Adipose tissue (tissue), 3 donors: ENCODE data around the gene UBR4. TPM values are rescaled to one million over a fixed set of nuclear protein-coding genes. Genes with fewer than 3 reads are reported as not detected.

Experiments used
- polyA plus RNA-seq, 3 donors: library from polyadenylated mRNA; stranded (reverse); fragments of 200-250 nt; gene quantifications; one replicate each; pipeline ENCODE4 v1.2.3, GENCODE V29; 2013
- donor health status: healthy with polysubstance abuse.
- donor health status: Bipolar disorder and iron deficiency.
- donor health status: healthy.

The UBR4 gene
- polyA plus RNA-seq, 3 donors: 37.3 to 80.4 (median 76.5) TPM

Other genes starting within 250 kb of the UBR4 start
- 10 to 100 TPM in 2 of 3 donors, 1 to 10 TPM in 1; 8.1 to 20.5 (median 13.2) TPM for gene EMC1, start 41.3 kb upstream of the UBR4 start, polyA plus RNA-seq
- gene MRTO4, start 41.5 kb upstream of the UBR4 start, polyA plus RNA-seq: 10 to 100 TPM; 23.4 to 41.9 (median 27.6) TPM
- 100 to 1,000 TPM in 1 of 3 donors, 10 to 100 TPM in 1, 1 to 10 TPM in 1; 1.0 to 296 (median 29.6) TPM for gene AKR7A3, start 78.5 kb upstream of the UBR4 start, polyA plus RNA-seq
- gene AKR7A2, start 101.9 kb upstream of the UBR4 start, polyA plus RNA-seq: 10 to 100 TPM; 38.4 to 54.5 (median 48.0) TPM
- 10 to 100 TPM in 2 of 3 donors, 1 to 10 TPM in 1; 6.7 to 12.7 (median 12.5) TPM for gene SLC66A1, start 102.1 kb upstream of the UBR4 start, polyA plus RNA-seq